ENCODE data around the gene ELFN1.

Gene ELFN1

DNA sequence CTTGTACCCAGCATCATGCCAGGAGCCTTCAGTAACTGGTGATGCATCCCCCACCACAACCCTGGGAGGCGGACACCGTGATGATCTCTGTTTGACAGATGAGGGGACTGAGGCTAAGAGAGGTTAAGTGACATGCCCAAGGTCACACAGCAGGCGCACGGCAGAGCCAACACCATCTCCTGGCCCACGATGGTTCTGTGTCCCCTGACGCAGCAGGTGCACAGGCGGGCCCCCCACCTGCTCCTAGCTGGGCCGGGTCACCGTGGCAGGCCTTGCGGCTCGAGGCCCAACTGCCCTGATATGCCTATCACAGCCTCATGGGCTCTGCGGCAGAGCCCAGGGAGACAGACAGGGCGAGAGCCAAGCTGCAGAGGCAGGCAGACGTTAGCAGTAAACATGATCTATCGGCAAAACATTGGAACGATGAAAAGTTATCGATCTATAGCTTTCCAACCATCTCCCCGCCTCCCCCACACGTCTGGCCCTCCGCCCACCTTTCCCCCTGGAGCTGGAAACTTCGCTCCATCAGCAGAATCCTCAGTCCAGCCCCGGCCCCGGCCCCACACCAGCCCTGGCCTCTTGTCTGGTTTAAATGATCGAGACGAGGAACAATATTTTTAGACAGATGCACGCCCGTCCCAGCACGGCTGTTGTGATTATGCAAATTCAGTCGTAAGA is 65.9 kb downstream of the ELFN1 start:
- TF ChIP-seq, protein P1, sequence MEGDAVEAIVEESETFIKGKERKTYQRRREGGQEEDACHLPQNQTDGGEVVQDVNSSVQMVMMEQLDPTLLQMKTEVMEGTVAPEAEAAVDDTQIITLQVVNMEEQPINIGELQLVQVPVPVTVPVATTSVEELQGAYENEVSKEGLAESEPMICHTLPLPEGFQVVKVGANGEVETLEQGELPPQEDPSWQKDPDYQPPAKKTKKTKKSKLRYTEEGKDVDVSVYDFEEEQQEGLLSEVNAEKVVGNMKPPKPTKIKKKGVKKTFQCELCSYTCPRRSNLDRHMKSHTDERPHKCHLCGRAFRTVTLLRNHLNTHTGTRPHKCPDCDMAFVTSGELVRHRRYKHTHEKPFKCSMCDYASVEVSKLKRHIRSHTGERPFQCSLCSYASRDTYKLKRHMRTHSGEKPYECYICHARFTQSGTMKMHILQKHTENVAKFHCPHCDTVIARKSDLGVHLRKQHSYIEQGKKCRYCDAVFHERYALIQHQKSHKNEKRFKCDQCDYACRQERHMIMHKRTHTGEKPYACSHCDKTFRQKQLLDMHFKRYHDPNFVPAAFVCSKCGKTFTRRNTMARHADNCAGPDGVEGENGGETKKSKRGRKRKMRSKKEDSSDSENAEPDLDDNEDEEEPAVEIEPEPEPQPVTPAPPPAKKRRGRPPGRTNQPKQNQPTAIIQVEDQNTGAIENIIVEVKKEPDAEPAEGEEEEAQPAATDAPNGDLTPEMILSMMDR (IDR thresholded peaks at IDR 0.05; ENCODE audit: insufficient read depth, low read length, poor library complexity, severe bottlenecking), result no peak
- TF ChIP-seq EZH2phosphoT487 (conservative IDR thresholded peaks at IDR 0.05; ENCODE audit: low read length), result no peak
- Histone ChIP-seq H4K20me1 (ENCODE audit: low read depth, low read length) (no peaks in the 10 kb centered on the region), H3K9me3 (ENCODE audit: insufficient read depth, low read length) (no peaks in the 10 kb centered on the region), H3K4me3 (ENCODE audit: insufficient read depth, low read length, poor library complexity, severe bottlenecking) (no peak overlapping the region), H3K27ac (ENCODE audit: low read depth, low read length) (no peak overlapping the region), H3K36me3 (ENCODE audit: low read length) (no peaks in the 10 kb centered on the region), H2AFZ (ENCODE audit: low read depth, low read length, severe bottlenecking) (no peak overlapping the region), H3F3A (ENCODE audit: insufficient read depth) (no peaks in the 10 kb centered on the region), H3K9me2 (replicated peaks; ENCODE audit: insufficient read depth, low read length) (no peaks in the 10 kb centered on the region), H3K27me3 (ENCODE audit: low read length) (no peaks in the 10 kb centered on the region), H3K9ac (ENCODE audit: low read length) (no peak overlapping the region), H3K4me2 (ENCODE audit: low read depth, low read length, poor library complexity, severe bottlenecking) (no peak overlapping the region), H3K79me2 (ENCODE audit: insufficient read depth, low read length) (no peaks in the 10 kb centered on the region)

DNA sequence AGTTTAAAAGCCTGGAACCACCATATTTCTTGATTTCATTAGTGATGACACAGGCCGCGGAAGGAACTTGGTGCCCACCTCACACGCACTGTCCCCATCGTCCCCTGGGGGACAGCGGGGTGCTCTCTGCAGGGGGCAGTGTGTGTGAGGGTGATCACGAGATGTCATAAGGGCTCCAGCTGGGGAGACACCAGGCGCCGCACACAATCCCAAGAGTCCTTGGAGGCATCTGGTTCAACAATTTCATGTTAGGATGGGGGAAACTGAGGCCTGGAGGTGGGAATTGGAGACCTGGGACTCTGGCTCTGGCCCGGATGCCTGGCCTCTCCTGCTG is 66.4 kb downstream of the ELFN1 start:
- no peak overlapping the region for H3K4me2 ChIP-seq (ENCODE audit: low read depth, low read length, poor library complexity, severe bottlenecking)
- no peaks in the 10 kb centered on the region for H3K27me3 ChIP-seq (ENCODE audit: low read length)
- no peaks in the 10 kb centered on the region for H3K79me2 ChIP-seq (ENCODE audit: insufficient read depth, low read length)
- no peaks in the 10 kb centered on the region for H3K36me3 ChIP-seq (ENCODE audit: low read length)
- H3K9me3 ChIP-seq (ENCODE audit: insufficient read depth, low read length), result no peaks in the 10 kb centered on the region
- no peak overlapping the region for H3K27ac ChIP-seq (ENCODE audit: low read depth, low read length)
- H3K4me3 ChIP-seq (ENCODE audit: insufficient read depth, low read length, poor library complexity, severe bottlenecking), result no peak overlapping the region
- no peaks in the 10 kb centered on the region for H3K9me2 ChIP-seq (replicated peaks; ENCODE audit: insufficient read depth, low read length)
- H2AFZ ChIP-seq (ENCODE audit: low read depth, low read length, severe bottlenecking), result no peak overlapping the region
- no peaks in the 10 kb centered on the region for H4K20me1 ChIP-seq (ENCODE audit: low read depth, low read length)
- no peaks in the 10 kb centered on the region for H3F3A ChIP-seq (ENCODE audit: insufficient read depth)
- TF ChIP-seq EZH2phosphoT487 (conservative IDR thresholded peaks at IDR 0.05; ENCODE audit: low read length), result no peak
- H3K9ac ChIP-seq (ENCODE audit: low read length), result no peak overlapping the region

DNA sequence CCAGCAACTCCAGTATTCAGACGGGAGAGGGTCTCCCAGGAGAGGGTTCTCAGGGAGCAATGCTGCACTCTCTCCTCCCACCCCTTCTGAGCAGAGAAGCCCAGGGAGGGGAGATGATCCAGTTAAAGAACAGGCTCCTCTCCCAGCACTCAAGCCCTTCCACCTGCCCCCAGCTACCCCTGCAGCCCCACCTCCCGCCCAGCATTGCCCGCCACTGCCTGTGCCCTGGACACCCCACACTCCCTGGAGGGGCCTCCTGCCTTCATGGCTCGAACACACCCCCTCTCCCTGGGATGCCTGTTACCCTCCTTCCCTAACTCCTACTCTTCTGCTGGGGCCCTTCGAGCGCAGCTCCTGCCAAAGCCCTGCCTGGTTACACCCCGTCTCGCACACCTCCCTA is 66.8 kb downstream of the ELFN1 start:
- H3K79me2 ChIP-seq (ENCODE audit: insufficient read depth, low read length), result no peaks in the 10 kb centered on the region
- H3F3A ChIP-seq (ENCODE audit: insufficient read depth), result no peaks in the 10 kb centered on the region
- no peak overlapping the region for H3K9ac ChIP-seq (ENCODE audit: low read length)
- no peak overlapping the region for H2AFZ ChIP-seq (ENCODE audit: low read depth, low read length, severe bottlenecking)
- no peak overlapping the region for H3K27ac ChIP-seq (ENCODE audit: low read depth, low read length)
- no peaks in the 10 kb centered on the region for H3K36me3 ChIP-seq (ENCODE audit: low read length)
- H3K4me2 ChIP-seq (ENCODE audit: low read depth, low read length, poor library complexity, severe bottlenecking), result no peak overlapping the region
- no peaks in the 10 kb centered on the region for H4K20me1 ChIP-seq (ENCODE audit: low read depth, low read length)
- no peaks in the 10 kb centered on the region for H3K9me2 ChIP-seq (replicated peaks; ENCODE audit: insufficient read depth, low read length)
- no peaks in the 10 kb centered on the region for H3K9me3 ChIP-seq (ENCODE audit: insufficient read depth, low read length)
- TF ChIP-seq, protein P1 (IDR thresholded peaks at IDR 0.05; ENCODE audit: insufficient read depth, low read length, poor library complexity, severe bottlenecking), result no peak
- TF ChIP-seq EZH2phosphoT487 (conservative IDR thresholded peaks at IDR 0.05; ENCODE audit: low read length), result no peak
- no peaks in the 10 kb centered on the region for H3K27me3 ChIP-seq (ENCODE audit: low read length)
- H3K4me3 ChIP-seq (ENCODE audit: insufficient read depth, low read length, poor library complexity, severe bottlenecking), result no peak overlapping the region

DNA sequence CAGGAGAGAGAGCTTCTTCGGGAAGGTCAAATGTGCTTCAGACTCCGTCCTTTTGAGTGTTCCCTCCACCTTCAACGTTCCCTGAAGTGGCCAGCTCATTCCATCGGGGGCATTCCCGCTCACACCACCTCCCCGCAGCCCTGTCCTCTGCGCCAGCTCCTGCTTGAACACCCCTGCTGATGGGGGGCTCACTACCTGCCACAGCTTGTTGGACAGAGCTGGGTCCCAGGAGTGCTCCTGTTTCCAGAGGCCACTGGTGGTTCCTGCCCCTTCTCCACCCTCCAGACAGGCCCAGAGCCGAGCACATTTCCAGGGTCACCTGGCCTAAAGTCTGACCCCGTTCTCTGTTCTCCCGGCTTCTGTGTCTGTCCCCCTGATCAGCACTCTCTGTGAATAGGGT is 67.4 kb downstream of the ELFN1 start:
- H3K27me3 ChIP-seq (ENCODE audit: low read length), result no peaks in the 10 kb centered on the region
- H3K27ac ChIP-seq (ENCODE audit: low read depth, low read length), result no peak overlapping the region
- H3K9me2 ChIP-seq (replicated peaks; ENCODE audit: insufficient read depth, low read length), result no peaks in the 10 kb centered on the region
- H3F3A ChIP-seq (ENCODE audit: insufficient read depth), result no peaks in the 10 kb centered on the region
- no peak overlapping the region for H3K4me2 ChIP-seq (ENCODE audit: low read depth, low read length, poor library complexity, severe bottlenecking)
- no peak overlapping the region for H3K9ac ChIP-seq (ENCODE audit: low read length)
- H3K36me3 ChIP-seq (ENCODE audit: low read length), result no peaks in the 10 kb centered on the region
- no peaks in the 10 kb centered on the region for H3K9me3 ChIP-seq (ENCODE audit: insufficient read depth, low read length)
- H3K4me3 ChIP-seq (ENCODE audit: insufficient read depth, low read length, poor library complexity, severe bottlenecking), result no peak overlapping the region
- no peak overlapping the region for H2AFZ ChIP-seq (ENCODE audit: low read depth, low read length, severe bottlenecking)
- H4K20me1 ChIP-seq (ENCODE audit: low read depth, low read length), result no peaks in the 10 kb centered on the region
- H3K79me2 ChIP-seq (ENCODE audit: insufficient read depth, low read length), result no peaks in the 10 kb centered on the region
- TF ChIP-seq EZH2phosphoT487 (conservative IDR thresholded peaks at IDR 0.05; ENCODE audit: low read length), result no peak
- TF ChIP-seq, protein P1 (IDR thresholded peaks at IDR 0.05; ENCODE audit: insufficient read depth, low read length, poor library complexity, severe bottlenecking), result no peak
